Measurements from ENCODE around the gene SLC25A34. TPM values are rescaled to one million over a fixed set of nuclear protein-coding genes. Genes with fewer than 3 reads are reported as not detected.

Gene SLC25A34
- polyA plus RNA-seq, 1 of the 3 experiments (the other 2 are of a cell fraction), result 1.4 TPM

DNA sequence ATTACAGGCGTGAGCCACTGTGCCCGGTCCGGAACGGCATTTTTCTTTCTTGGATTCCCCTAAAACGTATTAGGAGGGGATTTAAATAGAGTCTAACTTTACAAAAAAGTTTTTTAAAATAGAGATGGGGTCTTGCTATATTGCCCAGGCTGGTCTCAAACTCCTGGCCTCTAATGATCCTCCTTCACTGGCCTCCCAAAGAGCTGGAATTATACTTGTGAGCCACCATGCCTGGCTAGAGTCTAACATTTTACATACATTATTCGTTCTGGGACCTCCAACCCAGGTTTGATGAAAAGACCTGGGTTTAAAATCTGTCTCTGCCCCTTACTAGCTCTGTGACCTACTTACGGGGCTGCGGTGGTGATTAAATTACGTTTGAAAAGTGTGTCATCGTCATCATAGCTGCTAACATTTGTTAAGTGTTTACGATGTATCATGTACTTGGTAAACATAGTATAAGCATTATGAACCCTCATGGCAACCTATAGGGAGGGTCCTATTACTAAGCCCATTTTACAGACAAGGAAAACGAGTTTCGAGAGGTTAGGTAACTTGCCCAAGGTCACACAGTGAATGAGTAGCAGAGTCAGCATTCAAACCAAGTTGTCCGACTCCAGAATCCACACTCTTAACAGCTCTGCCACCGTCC is 27.4 kb upstream of the SLC25A34 start:
- no peaks in the 10 kb centered on the region for H3K36me3 ChIP-seq (replicated peaks in 1 of 2; ENCODE audit: control insufficient read depth in 1 of 2, insufficient read depth in 2 of 2, low read length in 1 of 2)
- H3K27ac ChIP-seq (ENCODE audit: low read depth in 2 of 2, low read length in 1 of 2), result no peak overlapping the region
- H3K4me2 ChIP-seq, result no peak overlapping the region
- H3K79me2 ChIP-seq (ENCODE audit: insufficient read depth), result peaks cover 91% of the 10 kb centered on the region
- H3K9me2 ChIP-seq, result no peaks in the 10 kb centered on the region
- H3F3A ChIP-seq (replicated peaks; ENCODE audit: insufficient read depth), result peaks cover 4% of the 10 kb centered on the region
- no peak for TF ChIP-seq FOXJ3 (CRISPR knock-in tag; IDR thresholded peaks at IDR 0.05)
- TF ChIP-seq EP300 (IDR thresholded peaks at IDR 0.05; ENCODE audit: borderline replicate concordance in 1 of 2, low read depth in 1 of 2, low read length in 1 of 2), result no peak
- no peak for TF ChIP-seq GABPA (IDR thresholded peaks at IDR 0.05; ENCODE audit: low read depth)
- TF ChIP-seq, protein P1, sequence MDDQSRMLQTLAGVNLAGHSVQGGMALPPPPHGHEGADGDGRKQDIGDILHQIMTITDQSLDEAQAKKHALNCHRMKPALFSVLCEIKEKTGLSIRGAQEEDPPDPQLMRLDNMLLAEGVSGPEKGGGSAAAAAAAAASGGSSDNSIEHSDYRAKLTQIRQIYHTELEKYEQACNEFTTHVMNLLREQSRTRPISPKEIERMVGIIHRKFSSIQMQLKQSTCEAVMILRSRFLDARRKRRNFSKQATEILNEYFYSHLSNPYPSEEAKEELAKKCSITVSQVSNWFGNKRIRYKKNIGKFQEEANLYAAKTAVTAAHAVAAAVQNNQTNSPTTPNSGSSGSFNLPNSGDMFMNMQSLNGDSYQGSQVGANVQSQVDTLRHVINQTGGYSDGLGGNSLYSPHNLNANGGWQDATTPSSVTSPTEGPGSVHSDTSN (IDR thresholded peaks at IDR 0.05), result no peak
- TF ChIP-seq SIN3A (IDR thresholded peaks at IDR 0.05; ENCODE audit: borderline replicate concordance, low read depth, low read length), result no peak
- TF ChIP-seq, protein P2, sequence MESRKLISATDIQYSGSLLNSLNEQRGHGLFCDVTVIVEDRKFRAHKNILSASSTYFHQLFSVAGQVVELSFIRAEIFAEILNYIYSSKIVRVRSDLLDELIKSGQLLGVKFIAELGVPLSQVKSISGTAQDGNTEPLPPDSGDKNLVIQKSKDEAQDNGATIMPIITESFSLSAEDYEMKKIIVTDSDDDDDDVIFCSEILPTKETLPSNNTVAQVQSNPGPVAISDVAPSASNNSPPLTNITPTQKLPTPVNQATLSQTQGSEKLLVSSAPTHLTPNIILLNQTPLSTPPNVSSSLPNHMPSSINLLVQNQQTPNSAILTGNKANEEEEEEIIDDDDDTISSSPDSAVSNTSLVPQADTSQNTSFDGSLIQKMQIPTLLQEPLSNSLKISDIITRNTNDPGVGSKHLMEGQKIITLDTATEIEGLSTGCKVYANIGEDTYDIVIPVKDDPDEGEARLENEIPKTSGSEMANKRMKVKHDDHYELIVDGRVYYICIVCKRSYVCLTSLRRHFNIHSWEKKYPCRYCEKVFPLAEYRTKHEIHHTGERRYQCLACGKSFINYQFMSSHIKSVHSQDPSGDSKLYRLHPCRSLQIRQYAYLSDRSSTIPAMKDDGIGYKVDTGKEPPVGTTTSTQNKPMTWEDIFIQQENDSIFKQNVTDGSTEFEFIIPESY (IDR thresholded peaks at IDR 0.05; ENCODE audit: borderline replicate concordance, low read depth), result no peak
- TF ChIP-seq FOXM1 (IDR thresholded peaks at IDR 0.05; ENCODE audit: low read depth), result no peak
- TF ChIP-seq YY1 (IDR thresholded peaks at IDR 0.05; ENCODE audit: low read depth), result no peak
- TF ChIP-seq GATA2 (CRISPR knock-in tag; IDR thresholded peaks at IDR 0.05), result no peak
- TF ChIP-seq, protein P3, sequence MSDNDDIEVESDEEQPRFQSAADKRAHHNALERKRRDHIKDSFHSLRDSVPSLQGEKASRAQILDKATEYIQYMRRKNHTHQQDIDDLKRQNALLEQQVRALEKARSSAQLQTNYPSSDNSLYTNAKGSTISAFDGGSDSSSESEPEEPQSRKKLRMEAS (IDR thresholded peaks at IDR 0.05; ENCODE audit: low read depth), result no peak
- TF ChIP-seq JUND (IDR thresholded peaks at IDR 0.05), result no peak
- TF ChIP-seq NRF1 (IDR thresholded peaks at IDR 0.05; ENCODE audit: low read depth, low read length), result no peak
- TF ChIP-seq FOSL2 (IDR thresholded peaks at IDR 0.05; ENCODE audit: borderline replicate concordance, low read depth), result no peak
- peaks cover 5% of the 10 kb centered on the region; the same call in 1 of the 2 replicates for H4K20me1 ChIP-seq (ENCODE audit: insufficient read depth)
- no peaks in the 10 kb centered on the region for H3K9me3 ChIP-seq
- CTCF ChIA-PET, result interaction anchor here (0.6 to 1.0 kb wide), 3 partner anchors 18 to 33 kb away, joined by 3 read pairs; no protein-coding TSS in a partner anchor
- H3K4me1 ChIP-seq (ENCODE audit: control insufficient read depth in 1 of 2, insufficient read depth in 2 of 2, low read depth in 1 of 2, low read length in 1 of 2), result no peaks in the 10 kb centered on the region; a peak in 1 of 4 replicates
- POLR2A ChIA-PET, result no interaction called here
- no peak overlapping the region for H3K9ac ChIP-seq
- no peak for DNase-seq
- no peaks in the 10 kb centered on the region for H3K27me3 ChIP-seq (ENCODE audit: insufficient read depth)
- H3K4me3 ChIP-seq (ENCODE audit: low read depth in 2 of 2, low read length in 1 of 2), result no peak overlapping the region
- no peak overlapping the region for H2AFZ ChIP-seq (ENCODE audit: low read depth)
- 94% methylated on average over 15 of the region's 15 CpGs for WGBS (ENCODE audit: low lambda C conversion rate)

DNA sequence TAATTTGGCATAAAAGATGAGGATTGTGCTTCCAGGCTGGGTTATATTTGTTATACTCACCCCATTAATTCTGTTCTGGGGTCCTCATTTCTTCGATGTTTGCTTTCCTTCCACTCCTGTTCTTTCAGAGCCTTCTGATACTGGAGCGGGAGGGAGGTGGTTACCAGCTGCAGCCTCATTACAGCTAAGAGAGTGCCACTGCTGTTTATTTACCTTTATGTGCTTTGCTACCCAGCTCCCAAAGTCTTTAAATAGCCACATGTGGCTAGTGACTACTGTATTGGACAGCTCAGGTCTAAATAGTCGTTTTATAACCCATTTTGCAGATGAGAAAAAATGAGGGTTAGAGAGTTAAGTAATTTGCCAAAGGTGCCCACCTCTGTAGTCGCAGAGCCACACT is 26.8 kb upstream of the SLC25A34 start:
- ChIA-PET POLR2A (no interaction called here), CTCF (interaction anchor here (0.6 to 1.0 kb wide), 3 partner anchors 19 to 32 kb away, joined by 3 read pairs; no protein-coding TSS in a partner anchor)
- peaks cover 5% of the 10 kb centered on the region for H4K20me1 ChIP-seq (ENCODE audit: insufficient read depth)
- no peaks in the 10 kb centered on the region for H3K36me3 ChIP-seq (replicated peaks in 1 of 2; ENCODE audit: control insufficient read depth in 1 of 2, insufficient read depth in 2 of 2, low read length in 1 of 2)
- H3K79me2 ChIP-seq (ENCODE audit: insufficient read depth), result peaks cover 92% of the 10 kb centered on the region
- no peak overlapping the region for H2AFZ ChIP-seq (ENCODE audit: low read depth)
- H3K9me3 ChIP-seq, result no peaks in the 10 kb centered on the region
- DNase-seq, result no peak
- no peak overlapping the region for H3K4me2 ChIP-seq
- no peaks in the 10 kb centered on the region for H3K27me3 ChIP-seq (ENCODE audit: insufficient read depth)
- 100% methylated on average over 4 of the region's 4 CpGs for WGBS (ENCODE audit: low lambda C conversion rate)
- TF ChIP-seq SMC3 (IDR thresholded peaks at IDR 0.05; ENCODE audit: low read depth, low read length), result no peak
- TF ChIP-seq, protein P2 (IDR thresholded peaks at IDR 0.05; ENCODE audit: borderline replicate concordance, low read depth), result no peak
- no peak for TF ChIP-seq EZH2phosphoT487 (IDR thresholded peaks at IDR 0.05; ENCODE audit: borderline replicate concordance, low read depth)
- no peak for TF ChIP-seq NFIC (IDR thresholded peaks at IDR 0.05; ENCODE audit: borderline replicate concordance)
- no peak for TF ChIP-seq POLR2AphosphoS5 (IDR thresholded peaks at IDR 0.05; ENCODE audit: low read depth, low read length)
- TF ChIP-seq, protein P4, sequence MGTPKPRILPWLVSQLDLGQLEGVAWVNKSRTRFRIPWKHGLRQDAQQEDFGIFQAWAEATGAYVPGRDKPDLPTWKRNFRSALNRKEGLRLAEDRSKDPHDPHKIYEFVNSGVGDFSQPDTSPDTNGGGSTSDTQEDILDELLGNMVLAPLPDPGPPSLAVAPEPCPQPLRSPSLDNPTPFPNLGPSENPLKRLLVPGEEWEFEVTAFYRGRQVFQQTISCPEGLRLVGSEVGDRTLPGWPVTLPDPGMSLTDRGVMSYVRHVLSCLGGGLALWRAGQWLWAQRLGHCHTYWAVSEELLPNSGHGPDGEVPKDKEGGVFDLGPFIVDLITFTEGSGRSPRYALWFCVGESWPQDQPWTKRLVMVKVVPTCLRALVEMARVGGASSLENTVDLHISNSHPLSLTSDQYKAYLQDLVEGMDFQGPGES (IDR thresholded peaks at IDR 0.05; ENCODE audit: low read depth, low read length), result no peak
- TF ChIP-seq GABPA (IDR thresholded peaks at IDR 0.05; ENCODE audit: low read depth), result no peak
- no peak for TF ChIP-seq TAF1 (IDR thresholded peaks at IDR 0.05; ENCODE audit: borderline replicate concordance, low read depth, low read length)
- TF ChIP-seq JUND (IDR thresholded peaks at IDR 0.05), result no peak
- TF ChIP-seq FOXJ3 (CRISPR knock-in tag; IDR thresholded peaks at IDR 0.05), result no peak
- H3K4me1 ChIP-seq (ENCODE audit: control insufficient read depth in 1 of 2, insufficient read depth in 2 of 2, low read depth in 1 of 2, low read length in 1 of 2), result no peaks in the 10 kb centered on the region; a peak in 1 of 4 replicates
- H3K4me3 ChIP-seq (ENCODE audit: low read depth in 2 of 2, low read length in 1 of 2), result no peak overlapping the region; a peak in 1 of 4 replicates
- no peak overlapping the region for H3K9ac ChIP-seq
- no peaks in the 10 kb centered on the region for H3K9me2 ChIP-seq
- H3F3A ChIP-seq (replicated peaks; ENCODE audit: insufficient read depth), result peaks cover 4% of the 10 kb centered on the region
- H3K27ac ChIP-seq (ENCODE audit: low read depth in 2 of 2, low read length in 1 of 2), result no peak overlapping the region

All from SK-N-SH (cell line).